CD14-positive monocyte (primary cell): Measurements from ENCODE around the gene RCCD1. TPM values are rescaled to one million over a fixed set of nuclear protein-coding genes. Genes with fewer than 3 reads are reported as not detected.

Source experiments
- DNase-seq, 3 donors: peaks; one replicate each; pipeline ENCODE4 v3.0.0-alpha.2; 2011 to 2022
- H2AFZ ChIP-seq: 2 replicates; pipeline ENCODE4 v1.6.0; 2012; ENCODE audit warnings: mild to moderate bottlenecking, low read depth, low read length, inconsistent platforms; ENCODE audit not compliant: insufficient read depth, poor library complexity, severe bottlenecking
- H3K27ac ChIP-seq, 2 donors: 1 replicate in 1 of 2; 2 replicates in 1 of 2; pipeline ENCODE4 v1.5.1; 2012 to 2013; ENCODE audit warnings: low read length in 2 of 2, control low read depth in 1 of 2, inconsistent platforms in 1 of 2, low read depth in 1 of 2, mild to moderate bottlenecking in 1 of 2
- H3K27me3 ChIP-seq, 2 donors: one replicate each; pipeline versions ENCODE4 v1.6.0 to v1.6.1; 2011 to 2013; ENCODE audit warnings: low read length in 2 of 2; ENCODE audit not compliant: control insufficient read depth in 2 of 2, insufficient read depth in 2 of 2
- H3K36me3 ChIP-seq, 2 donors: replicated peaks in 1 of 2; 1 replicate in 1 of 2; 2 replicates in 1 of 2; pipeline versions ENCODE4 v1.5.1 to v1.6.1; 2012 to 2013; ENCODE audit warnings: low read length in 2 of 2, control low read depth in 1 of 2, inconsistent platforms in 1 of 2, mild to moderate bottlenecking in 1 of 2; ENCODE audit not compliant: insufficient read depth in 2 of 2, control insufficient read depth in 1 of 2
- H3K4me1 ChIP-seq, 2 donors: 1 replicate in 1 of 2; 2 replicates in 1 of 2; pipeline versions ENCODE4 v1.5.1 to v1.6.1; 2012 to 2013; ENCODE audit warnings: low read length in 2 of 2, control low read depth in 1 of 2, inconsistent platforms in 1 of 2, mild to moderate bottlenecking in 1 of 2, moderate library complexity in 1 of 2; ENCODE audit not compliant: insufficient read depth in 2 of 2, control insufficient read depth in 1 of 2
- H3K4me2 ChIP-seq: replicated peaks from 2 replicates; pipeline ENCODE3; 2012; ENCODE audit warnings: low read length, moderate library complexity, mild to moderate bottlenecking; ENCODE audit not compliant: poor library complexity, severe bottlenecking; ENCODE audit errors: extremely low read depth
- H3K4me3 ChIP-seq, 3 experiments: fragments of 200-600 bp in 1 of 3; sonication (generic) in 1 of 3; replicated peaks in 1 of 3; 1 replicate in 2 of 3; 2 replicates in 1 of 3; pipeline ENCODE4 v1.5.1; 2011 to 2013; ENCODE audit warnings: low read length in 3 of 3, mild to moderate bottlenecking in 3 of 3, control low read depth in 2 of 3, low read depth in 2 of 3, inconsistent platforms in 1 of 3, moderate library complexity in 1 of 3
- H3K79me2 ChIP-seq: 2 replicates; pipeline ENCODE4 v1.6.0; 2012; ENCODE audit warnings: mild to moderate bottlenecking, control low read depth, inconsistent platforms, low read length, moderate library complexity; ENCODE audit not compliant: insufficient read depth
- H3K9ac ChIP-seq: 2 replicates; pipeline ENCODE4 v1.6.0; 2017; ENCODE audit warnings: low read length, mild to moderate bottlenecking; ENCODE audit not compliant: insufficient read depth, poor library complexity, severe bottlenecking
- H3K9me3 ChIP-seq, 2 donors: replicated peaks in 1 of 2; 1 replicate in 1 of 2; 2 replicates in 1 of 2; pipeline versions ENCODE4 v1.5.1 to v1.6.1; 2012 to 2013; ENCODE audit warnings: low read length in 2 of 2, control low read depth in 1 of 2; ENCODE audit not compliant: control insufficient read depth in 1 of 2, insufficient read depth in 1 of 2
- H4K20me1 ChIP-seq: 2 replicates; pipeline ENCODE4 v1.6.0; 2012; ENCODE audit warnings: mild to moderate bottlenecking, low read length, control low read depth, moderate library complexity; ENCODE audit not compliant: insufficient read depth
- H3K27ac Mint-ChIP-seq, 7 donors: one replicate each; pipeline ENCODE4 v1.8.0; 2020; ENCODE audit warnings: mild to moderate bottlenecking in 7 of 7, mixed read lengths in 7 of 7, moderate library complexity in 6 of 7, inconsistent platforms in 2 of 7
- H3K27me3 Mint-ChIP-seq, 3 donors: one replicate each; pipeline ENCODE4 v1.8.0; 2021 to 2022; ENCODE audit warnings: low read depth in 3 of 3, mild to moderate bottlenecking in 3 of 3, mixed read lengths in 3 of 3, moderate library complexity in 3 of 3, inconsistent platforms in 1 of 3
- H3K36me3 Mint-ChIP-seq, 2 donors: one replicate each; pipeline ENCODE4 v1.8.0; 2020; ENCODE audit warnings: mixed read lengths in 2 of 2, inconsistent platforms in 1 of 2, mild to moderate bottlenecking in 1 of 2
- H3K4me1 Mint-ChIP-seq: one replicate; pipeline ENCODE4 v1.8.0; 2020; ENCODE audit warnings: mild to moderate bottlenecking, mixed read lengths
- H3K4me3 Mint-ChIP-seq, 2 donors: one replicate each; pipeline ENCODE4 v1.8.0; 2020; ENCODE audit warnings: mild to moderate bottlenecking in 2 of 2, mixed read lengths in 2 of 2, moderate library complexity in 1 of 2
- H3K9me3 Mint-ChIP-seq, 7 donors: one replicate each; pipeline ENCODE4 v1.8.0; 2020 to 2022; ENCODE audit warnings: mixed read lengths in 7 of 7, mild to moderate bottlenecking in 6 of 7, moderate library complexity in 6 of 7, inconsistent platforms in 2 of 7
- WGBS: methylation state at CpG from one replicate; pipeline ENCODE4 v1.1.5; 2013; ENCODE audit warnings: missing lambda C conversion rate; ENCODE audit not compliant: insufficient coverage; 5-methylcytosine and 5-hydroxymethylcytosine counted together
- intact Hi-C, 2 donors: fragments of 100-400 bp; cut with micrococcal nuclease; formaldehyde crosslinking; loops; one replicate each; pipeline versions ENCODE4 v1.15.0 to v1.15.1; 2023
- polyA plus RNA-seq, 3 donors: library from polyadenylated mRNA; depleted of rRNA in 1 of 3; unstranded in 2 of 3; stranded (reverse) in 1 of 3; fragments of 300-500 nt in 2 of 3; fragments of >200 nt in 1 of 3; fragmentation: Illumina TruSeq in 2 of 3; gene quantifications; 1 replicate in 2 of 3; 2 replicates in 1 of 3; pipeline ENCODE4 v1.2.3, GENCODE V29; 2012 to 2021
- TF ChIP-seq, protein P1 (sequence below): fragments of 200-600 bp; IDR thresholded peaks from one replicate; pipeline ENCODE4 v1.8.0; 2022; ENCODE audit warnings: antibody characterized with exemption, mild to moderate bottlenecking

Gene RCCD1
- polyA plus RNA-seq, 3 donors, result 1.2 to 2.8 (median 1.5) TPM

DNA sequence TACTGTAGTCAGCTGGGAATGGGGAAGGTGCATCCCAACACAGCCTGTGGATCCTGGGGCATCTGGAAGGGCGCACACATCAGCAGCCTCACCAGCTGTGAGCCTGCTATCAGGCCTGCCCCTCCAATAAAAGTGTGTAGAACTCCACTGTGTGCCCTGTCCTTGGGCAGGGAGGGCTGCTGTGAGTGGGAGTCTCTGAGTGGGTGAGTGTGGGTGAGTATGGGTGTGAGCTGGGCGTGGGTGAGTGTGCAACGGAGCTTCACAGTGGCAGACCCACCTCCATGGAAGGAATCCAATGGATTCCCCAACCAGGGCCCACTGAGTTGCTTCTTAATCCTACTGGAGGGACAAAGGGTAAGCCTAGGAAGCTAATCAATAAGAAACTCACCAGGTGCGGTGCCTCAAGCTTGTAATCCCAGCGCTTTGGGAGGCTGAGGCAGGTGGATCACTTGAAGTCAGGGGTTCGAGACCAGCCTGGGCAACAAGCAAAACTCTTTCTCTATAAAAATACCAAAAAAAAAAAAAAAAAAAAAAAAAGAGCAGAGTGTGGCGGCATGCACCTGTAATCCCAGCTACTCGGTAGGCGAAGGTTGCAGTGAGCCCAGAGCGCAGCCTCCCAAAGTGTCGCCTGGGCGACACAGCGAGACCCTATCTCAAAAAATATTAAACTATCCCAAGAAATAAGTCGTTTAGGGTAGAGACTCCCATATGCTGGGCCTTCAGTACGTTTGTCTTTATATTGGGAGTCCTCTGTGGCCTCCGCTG is 555 bp upstream of the RCCD1 start:
- Histone ChIP-seq H3K4me1 (peaks cover 23 to 38% of the 10 kb centered on the region in 2 donors), H3K9ac (no peak overlapping the region)

DNA sequence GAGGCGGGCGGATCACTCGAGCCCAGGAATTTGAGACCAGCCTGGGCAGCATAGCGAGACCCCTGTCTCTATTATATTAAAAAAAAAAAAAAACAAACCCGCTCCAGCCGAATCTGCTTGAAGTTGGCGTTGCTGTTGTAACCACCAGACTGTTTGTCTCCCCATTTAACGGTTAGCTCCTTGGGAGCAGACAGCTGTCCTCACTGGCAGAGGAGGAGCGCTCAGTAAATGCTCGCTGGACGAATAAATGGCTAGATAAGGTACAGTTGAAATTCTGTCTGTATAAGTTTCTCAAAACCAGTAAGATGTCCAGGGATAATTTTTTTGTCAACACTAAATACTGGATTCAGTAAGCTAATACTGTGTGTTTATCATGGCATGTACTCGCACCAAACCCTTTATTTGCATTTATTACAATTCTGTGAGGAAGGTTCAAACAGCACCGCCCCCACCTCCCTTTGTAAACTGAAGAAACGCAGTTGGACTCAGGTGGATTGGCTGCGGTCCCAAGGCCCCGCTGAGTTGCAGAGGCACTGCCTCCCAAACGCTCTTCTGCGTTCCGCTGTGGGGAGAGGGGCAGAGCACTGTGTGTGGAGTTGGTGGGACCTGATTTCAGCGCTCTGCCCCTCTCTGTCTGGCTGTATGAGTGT is 1.1 kb downstream of the RCCD1 start:
- Histone ChIP-seq H3K4me3 (peak overlapping the region in 1 of 3 experiments; percentile 79), H2AFZ (no peak overlapping the region), H3K4me1 (peaks cover 17 to 30% of the 10 kb centered on the region in 2 donors), H3K36me3 (peaks cover 36 to 44% of the 10 kb centered on the region in 2 donors), H3K27me3 (no peaks in the 10 kb centered on the region), H3K9ac (peak overlapping the region; percentile 86), H3K79me2 (peaks cover 26% of the 10 kb centered on the region), H3K9me3 (no peaks in the 10 kb centered on the region), H3K4me2 (peak overlapping the region; percentile 80), H3K27ac (no peak overlapping the region), H4K20me1 (peaks cover 11% of the 10 kb centered on the region)
- intact Hi-C loops, result loop anchor here (2.0 to 10.0 kb wide), 4 partner anchors 39 to 319 kb away; partner anchors contain the start of genes PRC1 (in 1 of the 2) and VPS33B (in 1 of the 2)
- H3K36me3 Mint-ChIP-seq, result peaks cover 34 to 53% of the 10 kb centered on the region in 2 donors
- peak overlapping the region in 1 of 2 donors; percentile 81 for H3K4me3 Mint-ChIP-seq
- H3K4me1 Mint-ChIP-seq, result peaks cover 19% of the 10 kb centered on the region
- TF ChIP-seq, protein P1, sequence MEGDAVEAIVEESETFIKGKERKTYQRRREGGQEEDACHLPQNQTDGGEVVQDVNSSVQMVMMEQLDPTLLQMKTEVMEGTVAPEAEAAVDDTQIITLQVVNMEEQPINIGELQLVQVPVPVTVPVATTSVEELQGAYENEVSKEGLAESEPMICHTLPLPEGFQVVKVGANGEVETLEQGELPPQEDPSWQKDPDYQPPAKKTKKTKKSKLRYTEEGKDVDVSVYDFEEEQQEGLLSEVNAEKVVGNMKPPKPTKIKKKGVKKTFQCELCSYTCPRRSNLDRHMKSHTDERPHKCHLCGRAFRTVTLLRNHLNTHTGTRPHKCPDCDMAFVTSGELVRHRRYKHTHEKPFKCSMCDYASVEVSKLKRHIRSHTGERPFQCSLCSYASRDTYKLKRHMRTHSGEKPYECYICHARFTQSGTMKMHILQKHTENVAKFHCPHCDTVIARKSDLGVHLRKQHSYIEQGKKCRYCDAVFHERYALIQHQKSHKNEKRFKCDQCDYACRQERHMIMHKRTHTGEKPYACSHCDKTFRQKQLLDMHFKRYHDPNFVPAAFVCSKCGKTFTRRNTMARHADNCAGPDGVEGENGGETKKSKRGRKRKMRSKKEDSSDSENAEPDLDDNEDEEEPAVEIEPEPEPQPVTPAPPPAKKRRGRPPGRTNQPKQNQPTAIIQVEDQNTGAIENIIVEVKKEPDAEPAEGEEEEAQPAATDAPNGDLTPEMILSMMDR, result no peak
- WGBS, result 82% methylated on average over 13 of the region's 20 CpGs
- H3K27me3 Mint-ChIP-seq, result no peaks in the 10 kb centered on the region
- peak overlapping the region in 3 of 7 donors; percentile 73 to 96 (median 93) for H3K27ac Mint-ChIP-seq
- H3K9me3 Mint-ChIP-seq, result peaks cover 0 to 2% (median 0%) of the 10 kb centered on the region in 7 donors
- DNase-seq, result no peak

More for the DNA sequence above, 555 bp upstream of the RCCD1 start:
- 88% methylated on average over 1 of the region's 16 CpGs for WGBS
- peaks cover 26% of the 10 kb centered on the region for H3K4me1 Mint-ChIP-seq
- TF ChIP-seq, protein P1, result no peak
- no peaks in the 10 kb centered on the region for H3K9me3 ChIP-seq
- no peak for DNase-seq
- H3K79me2 ChIP-seq, result peaks cover 26% of the 10 kb centered on the region
- H3K36me3 ChIP-seq, result peaks cover 35 to 48% of the 10 kb centered on the region in 2 donors
- H2AFZ ChIP-seq, result peak overlapping the region; percentile 96
- peaks cover 11% of the 10 kb centered on the region for H4K20me1 ChIP-seq
- peak overlapping the region; percentile 80 for H3K4me2 ChIP-seq
- H3K4me3 Mint-ChIP-seq, result peak overlapping the region in 1 of 2 donors; percentile 67
- no peaks in the 10 kb centered on the region for H3K27me3 ChIP-seq
- intact Hi-C loops, result loop anchor here (2.0 to 10.0 kb wide), 3 partner anchors 41 to 321 kb away; partner anchors contain the start of genes PRC1 (in 1 of the 2) and VPS33B (in 1 of the 2)
- peak overlapping the region in 1 of 3 experiments; percentile 79 for H3K4me3 ChIP-seq
- peak overlapping the region in 1 of 2 donors; percentile 94 for H3K27ac ChIP-seq
- no peaks in the 10 kb centered on the region for H3K27me3 Mint-ChIP-seq
- peak overlapping the region in 6 of 7 donors; percentile 50 to 96 (median 91) for H3K27ac Mint-ChIP-seq
- peaks cover 33 to 51% of the 10 kb centered on the region in 2 donors for H3K36me3 Mint-ChIP-seq
- H3K9me3 Mint-ChIP-seq, result peaks cover 0 to 2% (median 0%) of the 10 kb centered on the region in 7 donors
